Fibroblast of skin of right biceps (primary cell): ENCODE measurements around the gene ELOVL4.

Experiments used
- DNase-seq: peaks from one replicate; pipeline ENCODE4 v3.0.0-alpha.2; 2013

ELOVL4 gene

GRCh38 chr6:79911992-79912391 is 35.4 kb downstream of the ELOVL4 start:
- DNase-seq = no peak

GRCh38 chr6:79909517-79909916 is 37.8 kb downstream of the ELOVL4 start:
- no peak for DNase-seq

- no peak for DNase-seq
These were observed 45.3 kb downstream of the ELOVL4 start for GRCh38 chr6:79902046-79902445.

GRCh38 chr6:79898076-79898475 is 49.3 kb downstream of the ELOVL4 start:
- DNase-seq = no peak

- no peak for DNase-seq
These were observed 51.3 kb downstream of the ELOVL4 start for GRCh38 chr6:79896075-79896449.

GRCh38 chr6:79895382-79896074 is 51.8 kb downstream of the ELOVL4 start:
- no peak for DNase-seq

GRCh38 chr6:79894939-79895338 is 52.4 kb downstream of the ELOVL4 start:
- peak; percentile 24 for DNase-seq

- no peak for DNase-seq
These were observed 58.8 kb downstream of the ELOVL4 start for GRCh38 chr6:79888587-79888986.

- no peak for DNase-seq
These were observed 69.1 kb downstream of the ELOVL4 start for GRCh38 chr6:79878142-79878748.

- DNase-seq = no peak
These were observed 72.7 kb downstream of the ELOVL4 start for GRCh38 chr6:79874531-79875134.

GRCh38 chr6:79872986-79873385 is 74.4 kb downstream of the ELOVL4 start:
- peak; percentile 75 for DNase-seq

- no peak for DNase-seq
These were observed 75.0 kb downstream of the ELOVL4 start for GRCh38 chr6:79872303-79872702.

- DNase-seq = peak; percentile 69
These were observed 77.7 kb downstream of the ELOVL4 start for GRCh38 chr6:79869600-79870084.

- DNase-seq = no peak
These were observed 78.2 kb downstream of the ELOVL4 start for GRCh38 chr6:79869184-79869583.

- DNase-seq = peak; percentile 70
These were observed 79.1 kb downstream of the ELOVL4 start for GRCh38 chr6:79868098-79868722.
